Heart left ventricle (tissue), 13 donors: ENCODE data around the gene ZNF546.

Source experiments
- POLR2A ChIP-seq, 2 donors: fragments of 450-650 bp; IDR thresholded peaks; one replicate each; pipeline ENCODE4 v1.6.1; 2017; ENCODE audit warnings: antibody characterized with exemption in 2 of 2, mild to moderate bottlenecking in 2 of 2, moderate library complexity in 2 of 2
- TF ChIP-seq, protein P1 (sequence below), 12 donors: fragments of 200-600 bp; sonication (generic) in 4 of 12; IDR thresholded peaks; one replicate each; pipeline versions ENCODE4 v1.5.0 to v1.8.0; 2018 to 2022; ENCODE audit warnings: antibody characterized with exemption in 12 of 12, mild to moderate bottlenecking in 5 of 12
- donor health status: ischemic (EF 13 %, LVEDD 7.1; RV severe dilation, severe dysfunction).
- donor health status: DM: no; HTN: yes; CAD: no.
- donor health status: DM: no; HTN: no; CAD: no.
- donor health status: ischemic (EF 25% LVEDD 6.9; RV normal size, moderate dysfunction).
- donor health status: ischemic (EF 25% LVEDD 5.7; RV mildly dilated, moderate dysfunction).
- donor health status: ischemic (EF 35%, LVEDD 5.7; RV mildly dilated, moderate dysfunction).
- donor health status: nonischemic (EF 11% LVEDD 7.7; RV severe dilation, severe dysfunction).
- donor health status: DM: yes; HTN: yes; CAD: no.
- donor health status: PGD.
- donor health status: ischemic (EF 29% LVEDD 5.4; RV normal size, mild dysfunction).
- donor health status: nonischemic (EF 23%, LVEDD 6.1; RV moderate dilation, normal function).

DNA sequence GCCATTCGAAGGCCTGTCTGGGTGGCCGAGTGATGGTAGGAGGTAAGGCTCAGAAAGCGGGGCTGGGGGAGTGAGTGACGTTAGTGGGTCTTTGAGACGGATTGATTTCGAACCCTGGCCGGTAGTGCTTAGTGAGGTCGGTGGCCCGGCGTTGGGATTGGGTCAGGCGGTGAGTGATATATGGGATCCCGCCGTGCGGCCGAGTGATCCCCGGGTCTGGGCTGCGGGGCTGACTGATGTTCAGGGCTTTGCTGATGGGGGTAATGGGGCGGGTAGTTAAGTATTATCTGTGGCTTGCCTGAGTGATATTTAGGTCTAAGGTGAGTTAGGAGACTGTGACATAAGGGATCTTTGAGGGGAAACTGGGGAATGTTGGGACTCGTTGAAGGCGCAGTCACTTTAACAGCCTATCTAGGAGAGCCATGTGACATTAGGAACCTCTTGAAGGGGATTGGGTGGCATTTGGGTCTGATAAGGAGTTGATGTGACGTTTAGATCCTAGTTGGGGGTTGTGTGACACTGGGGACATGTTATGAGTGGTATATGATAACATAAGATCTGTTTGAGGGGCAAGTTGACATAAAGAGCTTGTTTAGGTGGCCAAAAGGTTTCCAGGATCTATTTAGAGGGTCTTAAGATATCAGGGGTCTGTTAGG, 25.4 kb upstream of the ZNF546 start:
- TF ChIP-seq, protein P1, sequence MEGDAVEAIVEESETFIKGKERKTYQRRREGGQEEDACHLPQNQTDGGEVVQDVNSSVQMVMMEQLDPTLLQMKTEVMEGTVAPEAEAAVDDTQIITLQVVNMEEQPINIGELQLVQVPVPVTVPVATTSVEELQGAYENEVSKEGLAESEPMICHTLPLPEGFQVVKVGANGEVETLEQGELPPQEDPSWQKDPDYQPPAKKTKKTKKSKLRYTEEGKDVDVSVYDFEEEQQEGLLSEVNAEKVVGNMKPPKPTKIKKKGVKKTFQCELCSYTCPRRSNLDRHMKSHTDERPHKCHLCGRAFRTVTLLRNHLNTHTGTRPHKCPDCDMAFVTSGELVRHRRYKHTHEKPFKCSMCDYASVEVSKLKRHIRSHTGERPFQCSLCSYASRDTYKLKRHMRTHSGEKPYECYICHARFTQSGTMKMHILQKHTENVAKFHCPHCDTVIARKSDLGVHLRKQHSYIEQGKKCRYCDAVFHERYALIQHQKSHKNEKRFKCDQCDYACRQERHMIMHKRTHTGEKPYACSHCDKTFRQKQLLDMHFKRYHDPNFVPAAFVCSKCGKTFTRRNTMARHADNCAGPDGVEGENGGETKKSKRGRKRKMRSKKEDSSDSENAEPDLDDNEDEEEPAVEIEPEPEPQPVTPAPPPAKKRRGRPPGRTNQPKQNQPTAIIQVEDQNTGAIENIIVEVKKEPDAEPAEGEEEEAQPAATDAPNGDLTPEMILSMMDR (IDR thresholded peaks at IDR 0.05): no peak
- no peak for TF ChIP-seq POLR2A (IDR thresholded peaks at IDR 0.05)
